ENCODE measurements around the gene TRIM41.
"Not testable (repeated sequence)": the region's sequence is repeated elsewhere in the genome, so short reads cannot be mapped to it uniquely, and the experiment has no call there.

The TRIM41 gene

GRCh38 chr5:181193656-181194055, 29.4 kb upstream of the TRIM41 start:
- DNase-seq, result no peak

- no peak for DNase-seq
Observed at GRCh38 chr5:181194489-181195248, 28.4 kb upstream of the TRIM41 start.

GRCh38 chr5:181195249-181195761, 27.8 kb upstream of the TRIM41 start:
- no peak for DNase-seq

- no peak for DNase-seq
Observed at GRCh38 chr5:181197326-181197951, 25.6 kb upstream of the TRIM41 start.

GRCh38 chr5:181198106-181198685, 24.9 kb upstream of the TRIM41 start:
- DNase-seq, result no peak

- no peak for DNase-seq
Observed at GRCh38 chr5:181198905-181199519, 24.1 kb upstream of the TRIM41 start.

- no peak for DNase-seq
Observed at GRCh38 chr5:181199881-181200638, 23.0 kb upstream of the TRIM41 start.

GRCh38 chr5:181200816-181201215, 22.3 kb upstream of the TRIM41 start:
- no peak for DNase-seq

GRCh38 chr5:181203093-181203711, 19.9 kb upstream of the TRIM41 start:
- no peak for DNase-seq

GRCh38 chr5:181203777-181204112, 19.3 kb upstream of the TRIM41 start:
- no peak for DNase-seq

GRCh38 chr5:181204113-181204825, 18.8 kb upstream of the TRIM41 start:
- no peak for DNase-seq

GRCh38 chr5:181204826-181205760, 18.0 kb upstream of the TRIM41 start, which contains the start of gene TRIM7:
Gene TRIM7 (minus strand): TSS chr5:181205196. CDS start chr5:181205110, 86 bp downstream.
- DNase-seq, result no peak

GRCh38 chr5:181205761-181206649, 17.1 kb upstream of the TRIM41 start:
- DNase-seq, result no peak

- peak; percentile 89 for DNase-seq
Observed at GRCh38 chr5:181207214-181207959, 15.7 kb upstream of the TRIM41 start.

GRCh38 chr5:181207960-181208253, 15.2 kb upstream of the TRIM41 start:
- DNase-seq, result no peak

GRCh38 chr5:181209006-181209405, 14.1 kb upstream of the TRIM41 start:
- not testable (repeated sequence) for DNase-seq

GRCh38 chr5:181210148-181210547, 12.9 kb upstream of the TRIM41 start:
- not testable (repeated sequence) for DNase-seq

- not testable (repeated sequence) for DNase-seq
Observed at GRCh38 chr5:181210698-181211097, 12.4 kb upstream of the TRIM41 start.

GRCh38 chr5:181211208-181211607, 11.9 kb upstream of the TRIM41 start:
- DNase-seq, result no peak

All from activated CD4-positive, CD25-positive, alpha-beta regulatory T cell treated with anti-CD3 and anti-CD28 coated beads, Interleukin-2, amount 50 U/mL, for 72 hours (primary cell).